Parathyroid adenoma (tissue), 2 donors: ENCODE results near the gene AFF3.

Source experiments
- H2AFZ ChIP-seq: fragments of 300-600 bp; sonication (generic); one replicate; pipeline ENCODE4 v1.7.0; 2017; ENCODE audit warnings: antibody characterized with exemption, mild to moderate bottlenecking
- H3K27ac ChIP-seq: fragments of 300-600 bp; sonication (generic); one replicate; pipeline ENCODE4 v1.7.0; 2017
- H3K27me3 ChIP-seq: fragments of 300-600 bp; sonication (generic); one replicate; pipeline ENCODE4 v1.7.0; 2017; ENCODE audit warnings: low read length; ENCODE audit not compliant: control insufficient read depth, insufficient read depth
- H3K36me3 ChIP-seq: fragments of 300-600 bp; sonication (generic); one replicate; pipeline ENCODE4 v1.7.0; 2017; ENCODE audit warnings: low read length; ENCODE audit not compliant: control insufficient read depth, insufficient read depth
- H3K4me1 ChIP-seq: fragments of 300-600 bp; sonication (generic); one replicate; pipeline ENCODE4 v1.7.0; 2017; ENCODE audit warnings: control low read depth
- H3K4me2 ChIP-seq: fragments of 300-600 bp; sonication (generic); one replicate; pipeline ENCODE4 v1.7.0; 2017; ENCODE audit warnings: low read length
- H3K4me3 ChIP-seq: fragments of 300-600 bp; sonication (generic); one replicate; pipeline ENCODE4 v1.7.0; 2017; ENCODE audit warnings: low read depth, low read length
- H3K79me2 ChIP-seq: fragments of 300-600 bp; sonication (generic); one replicate; pipeline ENCODE4 v1.7.0; 2017; ENCODE audit warnings: control low read depth
- H3K9ac ChIP-seq: fragments of 300-600 bp; sonication (generic); one replicate; pipeline ENCODE4 v1.7.0; 2017; ENCODE audit warnings: mild to moderate bottlenecking
- H3K9me3 ChIP-seq: fragments of 300-600 bp; sonication (generic); one replicate; pipeline ENCODE4 v1.7.0; 2017; ENCODE audit warnings: low read length; ENCODE audit not compliant: control insufficient read depth
- TF ChIP-seq, protein P1 (sequence below): fragments of 300-600 bp; sonication (generic); IDR thresholded peaks from one replicate; pipeline ENCODE4 v1.7.0; 2017; ENCODE audit warnings: antibody characterized with exemption, mild to moderate bottlenecking
- donor health status: primary hyperparathyroidism.

Gene AFF3

DNA sequence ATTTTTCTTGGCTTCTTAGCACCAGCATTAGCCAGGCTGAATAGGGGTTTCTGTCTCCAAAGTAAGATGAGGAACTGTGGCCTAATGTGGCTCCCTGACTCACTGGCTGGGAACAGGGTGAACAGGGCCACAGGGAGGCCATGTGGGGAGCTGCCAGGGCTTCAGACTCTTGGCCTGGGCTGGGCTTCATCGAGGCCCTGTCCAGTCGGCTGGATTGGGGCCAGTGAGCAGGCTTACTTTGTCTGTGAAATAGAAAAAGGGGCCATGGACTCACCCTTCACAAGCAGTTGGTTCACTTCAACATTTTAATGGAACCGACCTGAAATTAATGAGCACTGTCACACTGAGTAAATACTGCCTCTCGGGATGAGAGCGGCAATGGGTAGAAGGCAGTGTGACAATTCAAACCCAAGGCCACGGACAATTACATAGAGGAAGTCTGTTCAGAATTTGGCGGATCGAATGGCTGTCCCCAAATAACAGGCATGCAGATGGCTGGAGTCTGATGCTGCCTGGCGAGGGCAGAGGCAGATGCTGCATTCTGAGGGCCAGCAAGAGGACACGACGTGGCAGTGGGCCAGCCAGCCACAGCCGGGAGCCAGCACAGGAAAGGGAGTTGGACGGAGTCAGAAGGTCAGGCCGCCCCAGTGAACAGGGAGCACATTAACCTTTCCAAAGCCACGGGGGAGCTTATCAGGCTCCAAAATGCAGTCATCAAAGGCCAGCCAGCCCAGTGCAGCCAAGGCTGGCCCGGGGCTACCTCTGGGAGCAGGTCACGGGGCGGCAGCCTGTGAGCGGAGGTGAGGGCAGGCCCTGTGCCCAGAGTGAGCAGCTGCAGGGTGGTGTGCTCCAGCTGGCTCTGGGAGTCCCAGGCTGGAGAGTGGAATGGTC lies 506.0 kb downstream of the AFF3 start:
- Histone ChIP-seq H3K79me2 (no peaks in the 10 kb centered on the region), H3K4me3 (no peak overlapping the region), H2AFZ (no peak overlapping the region), H3K4me1 (no peaks in the 10 kb centered on the region), H3K9me3 (no peaks in the 10 kb centered on the region), H3K4me2 (no peak overlapping the region), H3K36me3 (no peaks in the 10 kb centered on the region), H3K27ac (no peak overlapping the region), H3K27me3 (no peaks in the 10 kb centered on the region), H3K9ac (no peak overlapping the region)
- TF ChIP-seq, protein P1, sequence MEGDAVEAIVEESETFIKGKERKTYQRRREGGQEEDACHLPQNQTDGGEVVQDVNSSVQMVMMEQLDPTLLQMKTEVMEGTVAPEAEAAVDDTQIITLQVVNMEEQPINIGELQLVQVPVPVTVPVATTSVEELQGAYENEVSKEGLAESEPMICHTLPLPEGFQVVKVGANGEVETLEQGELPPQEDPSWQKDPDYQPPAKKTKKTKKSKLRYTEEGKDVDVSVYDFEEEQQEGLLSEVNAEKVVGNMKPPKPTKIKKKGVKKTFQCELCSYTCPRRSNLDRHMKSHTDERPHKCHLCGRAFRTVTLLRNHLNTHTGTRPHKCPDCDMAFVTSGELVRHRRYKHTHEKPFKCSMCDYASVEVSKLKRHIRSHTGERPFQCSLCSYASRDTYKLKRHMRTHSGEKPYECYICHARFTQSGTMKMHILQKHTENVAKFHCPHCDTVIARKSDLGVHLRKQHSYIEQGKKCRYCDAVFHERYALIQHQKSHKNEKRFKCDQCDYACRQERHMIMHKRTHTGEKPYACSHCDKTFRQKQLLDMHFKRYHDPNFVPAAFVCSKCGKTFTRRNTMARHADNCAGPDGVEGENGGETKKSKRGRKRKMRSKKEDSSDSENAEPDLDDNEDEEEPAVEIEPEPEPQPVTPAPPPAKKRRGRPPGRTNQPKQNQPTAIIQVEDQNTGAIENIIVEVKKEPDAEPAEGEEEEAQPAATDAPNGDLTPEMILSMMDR, result no peak

DNA sequence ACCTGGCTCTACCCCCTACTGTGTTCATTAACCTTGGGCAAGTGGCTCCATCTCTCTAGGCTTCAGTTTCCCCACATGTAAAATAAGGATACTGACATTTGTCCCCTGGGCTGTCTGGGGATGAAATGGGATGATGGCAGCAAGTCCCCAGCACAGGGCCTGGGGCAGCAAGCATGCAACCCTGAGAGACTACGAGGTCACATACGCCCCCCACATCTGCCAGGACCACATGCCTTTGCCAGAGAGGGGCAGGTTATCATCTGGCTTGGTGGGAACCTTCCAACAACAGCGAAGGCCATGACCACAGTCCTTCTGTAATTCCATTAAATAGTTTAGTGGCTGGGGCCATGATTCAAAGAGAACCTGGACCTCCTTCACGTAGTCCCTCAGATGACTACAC lies 506.7 kb downstream of the AFF3 start:
- no peaks in the 10 kb centered on the region for H3K27me3 ChIP-seq
- H3K27ac ChIP-seq, result no peak overlapping the region
- H3K4me1 ChIP-seq, result no peaks in the 10 kb centered on the region
- H3K36me3 ChIP-seq, result no peaks in the 10 kb centered on the region
- TF ChIP-seq, protein P1, result no peak
- no peak overlapping the region for H3K4me3 ChIP-seq
- no peak overlapping the region for H3K9ac ChIP-seq
- H3K79me2 ChIP-seq, result no peaks in the 10 kb centered on the region
- no peak overlapping the region for H2AFZ ChIP-seq
- H3K4me2 ChIP-seq, result no peak overlapping the region
- no peaks in the 10 kb centered on the region for H3K9me3 ChIP-seq

DNA sequence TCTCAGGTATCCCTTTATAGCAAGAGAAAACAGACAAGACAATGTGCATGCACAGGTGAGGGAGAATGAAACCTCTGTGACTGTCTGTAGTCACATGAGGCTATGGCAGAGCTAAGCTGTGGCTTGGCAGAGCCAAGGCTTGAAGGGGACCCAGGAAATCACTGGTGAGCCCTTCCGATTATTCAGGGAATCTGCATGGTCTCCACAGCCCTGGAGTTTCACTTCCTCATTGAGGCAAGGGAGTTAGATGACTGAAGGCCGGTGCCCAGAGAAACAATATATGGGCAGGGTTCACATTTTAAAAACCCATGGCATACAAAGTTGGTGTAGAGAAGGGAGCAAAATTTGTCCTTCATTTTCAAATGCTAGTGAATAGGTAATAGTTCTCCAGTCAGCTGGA lies 508.2 kb downstream of the AFF3 start:
- Histone ChIP-seq H3K4me2 (no peak overlapping the region), H3K36me3 (no peaks in the 10 kb centered on the region)
- TF ChIP-seq, protein P1, result no peak

DNA sequence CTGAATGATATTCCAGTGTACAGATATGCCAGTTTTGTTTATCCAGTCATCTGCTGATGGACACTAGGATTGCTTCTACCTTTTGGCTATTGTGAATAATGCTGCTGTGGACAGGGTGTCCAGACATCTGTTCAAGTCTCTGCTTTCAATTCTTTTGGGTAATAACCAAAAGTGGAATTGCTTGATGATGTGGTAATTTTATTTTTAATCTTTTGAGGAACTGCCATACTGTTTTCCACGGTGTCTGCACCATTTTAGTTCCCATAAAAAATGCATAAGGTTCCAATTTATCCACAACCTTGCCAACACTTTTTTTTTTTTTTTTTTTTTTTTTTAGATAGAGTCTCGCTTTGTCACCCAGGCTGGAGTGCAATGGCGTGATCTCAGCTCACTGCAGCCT lies 510.7 kb downstream of the AFF3 start:
- H3K9ac ChIP-seq, result no peak overlapping the region
- H3K4me3 ChIP-seq, result no peak overlapping the region
- H3K27ac ChIP-seq, result no peak overlapping the region
- no peaks in the 10 kb centered on the region for H3K4me1 ChIP-seq
- TF ChIP-seq, protein P1, result no peak
- H3K9me3 ChIP-seq, result no peaks in the 10 kb centered on the region
- no peaks in the 10 kb centered on the region for H3K27me3 ChIP-seq
- H3K79me2 ChIP-seq, result no peaks in the 10 kb centered on the region
- H2AFZ ChIP-seq, result no peak overlapping the region
- no peaks in the 10 kb centered on the region for H3K36me3 ChIP-seq
- H3K4me2 ChIP-seq, result no peak overlapping the region

More for the DNA sequence above, 508.2 kb downstream of the AFF3 start:
- Histone ChIP-seq H3K4me1 (no peaks in the 10 kb centered on the region), H3K9ac (no peak overlapping the region), H3K27me3 (no peaks in the 10 kb centered on the region), H3K9me3 (no peaks in the 10 kb centered on the region), H3K27ac (no peak overlapping the region), H3K79me2 (no peaks in the 10 kb centered on the region), H3K4me3 (no peak overlapping the region), H2AFZ (no peak overlapping the region)

DNA sequence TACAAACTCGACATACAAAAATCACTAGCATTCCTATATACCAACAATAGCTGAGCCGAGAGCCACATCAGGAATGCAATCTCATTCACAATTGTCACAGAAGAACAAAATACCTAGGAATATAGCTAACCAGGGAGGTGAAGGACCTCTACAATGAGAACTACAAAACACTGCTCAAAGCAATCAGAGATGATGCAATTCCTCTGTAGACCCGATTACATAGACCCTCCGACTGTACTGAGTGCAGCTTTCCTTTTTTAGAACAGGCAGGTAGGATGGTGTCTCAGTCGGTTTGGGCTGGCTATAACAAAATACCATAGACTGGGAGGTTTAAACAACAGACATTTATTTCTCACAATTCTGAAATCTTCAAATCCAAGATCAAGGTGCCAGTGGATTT lies 513.1 kb downstream of the AFF3 start:
- Histone ChIP-seq H2AFZ (no peak overlapping the region), H3K36me3 (no peaks in the 10 kb centered on the region)

More for the DNA sequence above, 513.1 kb downstream of the AFF3 start:
- Histone ChIP-seq H3K79me2 (no peaks in the 10 kb centered on the region), H3K4me3 (no peak overlapping the region), H3K9ac (no peak overlapping the region), H3K27me3 (no peaks in the 10 kb centered on the region), H3K27ac (no peak overlapping the region), H3K9me3 (no peaks in the 10 kb centered on the region), H3K4me1 (no peaks in the 10 kb centered on the region), H3K4me2 (no peak overlapping the region)
- TF ChIP-seq, protein P1, result no peak
